ENCODE data around the gene PRUNE2.
"Not testable (repeated sequence)": the region's sequence is repeated elsewhere in the genome, so short reads cannot be mapped to it uniquely, and the experiment has no call there.

PRUNE2 gene

DNA sequence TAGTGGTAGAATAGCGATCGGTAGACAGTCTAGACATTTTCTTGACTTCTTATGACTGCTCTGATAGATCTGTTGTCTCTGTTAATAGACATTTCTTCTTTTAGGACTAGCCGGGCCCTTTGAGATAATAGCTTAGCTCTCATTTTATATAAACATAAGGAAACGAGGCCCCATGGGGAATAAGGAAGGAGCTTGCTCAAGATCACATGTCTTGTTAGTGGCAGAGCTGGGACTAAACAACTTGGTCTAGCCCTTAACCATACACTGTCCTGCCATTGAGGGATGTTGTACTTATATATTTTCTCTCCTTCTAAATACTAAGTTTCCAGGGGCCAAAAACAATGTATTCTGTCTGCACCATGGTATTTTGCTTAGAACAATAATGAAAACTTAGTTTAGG, 306.9 kb downstream of the PRUNE2 start:
- no peak for DNase-seq (ENCODE audit: low spot score)

DNA sequence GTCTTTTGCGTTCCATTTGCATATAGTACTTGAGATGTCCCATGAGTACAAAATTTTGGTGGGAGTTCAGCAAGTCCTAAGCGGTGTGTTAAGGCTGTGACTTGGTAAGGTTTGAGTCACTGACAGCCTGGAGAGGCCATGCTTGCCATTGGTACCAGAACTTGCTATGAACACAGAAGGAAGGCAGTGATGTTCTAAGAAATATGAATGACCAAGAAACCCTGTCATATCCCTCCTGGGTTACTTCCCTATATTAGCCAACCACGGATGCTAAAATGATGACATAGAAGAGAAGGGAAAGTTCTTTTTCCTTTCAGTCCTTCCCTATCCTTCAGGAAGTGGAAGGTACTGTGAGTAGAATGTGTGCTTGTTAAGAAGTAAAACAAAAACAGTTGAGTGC, 310.3 kb downstream of the PRUNE2 start:
- DNase-seq (ENCODE audit: low spot score), result no peak

DNA sequence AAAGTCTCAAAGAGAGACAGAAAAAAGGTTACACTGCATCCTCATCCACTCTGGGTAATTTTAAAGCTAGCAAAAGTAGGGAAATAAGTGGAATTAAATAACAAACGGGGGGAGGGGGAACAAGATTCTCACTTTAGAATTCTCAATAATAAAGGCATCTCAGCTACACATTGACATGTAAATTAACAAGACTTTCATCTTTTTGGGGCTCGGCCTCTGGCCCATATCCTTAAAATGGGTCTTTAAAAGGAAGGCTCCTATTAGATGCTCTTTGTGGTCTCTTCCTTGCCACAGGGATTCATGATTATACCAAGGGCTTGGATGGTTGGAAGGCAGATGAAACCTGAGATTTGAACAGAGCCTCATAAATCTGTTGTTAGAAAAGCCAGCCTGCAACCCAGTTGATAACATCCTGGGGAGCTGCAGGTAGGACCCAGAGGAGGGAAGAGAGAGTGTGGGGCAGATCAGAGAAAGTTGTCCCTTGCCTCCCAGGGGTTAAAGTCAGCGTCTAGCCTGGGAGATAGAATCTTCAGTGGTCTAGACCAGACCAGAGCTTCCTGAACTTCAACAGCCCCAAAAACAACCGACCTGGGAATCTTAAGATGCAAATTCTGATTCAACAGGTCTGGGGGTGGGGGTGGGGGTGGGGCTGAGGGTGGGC, 311.0 kb downstream of the PRUNE2 start:
- no peak for DNase-seq (ENCODE audit: low spot score)

DNA sequence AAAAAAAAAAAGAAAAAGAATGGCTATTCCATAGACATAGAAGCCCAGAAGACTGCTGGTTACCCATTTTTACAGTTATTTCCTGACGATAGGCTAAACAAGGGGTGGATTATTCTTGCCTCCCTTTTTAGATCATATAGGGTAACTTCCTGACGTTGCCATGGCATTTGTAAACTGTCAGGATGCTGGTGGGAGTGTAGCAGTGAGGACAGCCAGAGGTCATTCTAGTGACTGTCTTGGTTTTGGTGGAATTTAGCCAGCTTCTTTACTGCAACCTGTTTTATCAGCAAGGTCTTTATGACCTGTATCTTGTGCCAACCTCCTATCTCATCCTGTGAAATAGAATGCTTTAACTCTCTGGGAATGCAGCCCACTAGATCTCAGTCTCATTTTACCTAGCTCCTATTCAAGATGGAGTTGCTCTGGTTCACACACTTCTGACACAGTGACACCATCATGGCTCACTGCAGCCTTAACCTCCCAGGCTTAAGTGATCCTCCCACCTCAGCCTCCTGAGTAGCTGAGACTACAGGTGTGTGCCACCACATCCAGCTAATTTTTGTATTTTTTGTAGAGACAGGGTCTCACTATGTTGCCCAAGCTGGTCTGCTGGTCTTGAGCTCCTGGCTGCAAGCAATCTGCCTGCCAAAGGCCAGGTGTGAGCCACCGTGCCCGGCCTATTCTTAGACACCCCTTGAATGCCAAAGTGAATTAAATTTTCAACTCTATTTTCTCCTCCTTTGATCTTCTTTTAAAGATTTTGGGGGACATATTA, 311.8 kb downstream of the PRUNE2 start:
- not testable (repeated sequence) for DNase-seq (ENCODE audit: low spot score)

DNA sequence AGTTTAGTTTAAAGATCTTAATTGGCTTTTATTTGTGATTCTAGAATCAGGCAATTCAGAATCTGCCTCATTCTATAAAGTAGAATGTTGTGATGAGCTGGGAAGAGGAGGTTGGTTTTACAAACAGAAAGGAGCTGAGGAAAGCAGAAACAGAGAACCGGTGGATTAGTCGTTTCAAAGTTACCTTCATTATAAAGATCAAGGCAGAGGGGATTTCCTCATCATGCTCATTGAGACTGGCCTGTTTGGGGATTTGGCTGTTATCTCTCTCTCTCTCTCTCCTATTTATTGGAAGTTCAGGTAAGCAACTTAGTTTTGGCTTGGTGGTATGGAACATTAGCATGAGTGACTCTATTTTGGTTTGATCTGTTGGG, 313.0 kb downstream of the PRUNE2 start:
- no peak for DNase-seq (ENCODE audit: low spot score)

DNA sequence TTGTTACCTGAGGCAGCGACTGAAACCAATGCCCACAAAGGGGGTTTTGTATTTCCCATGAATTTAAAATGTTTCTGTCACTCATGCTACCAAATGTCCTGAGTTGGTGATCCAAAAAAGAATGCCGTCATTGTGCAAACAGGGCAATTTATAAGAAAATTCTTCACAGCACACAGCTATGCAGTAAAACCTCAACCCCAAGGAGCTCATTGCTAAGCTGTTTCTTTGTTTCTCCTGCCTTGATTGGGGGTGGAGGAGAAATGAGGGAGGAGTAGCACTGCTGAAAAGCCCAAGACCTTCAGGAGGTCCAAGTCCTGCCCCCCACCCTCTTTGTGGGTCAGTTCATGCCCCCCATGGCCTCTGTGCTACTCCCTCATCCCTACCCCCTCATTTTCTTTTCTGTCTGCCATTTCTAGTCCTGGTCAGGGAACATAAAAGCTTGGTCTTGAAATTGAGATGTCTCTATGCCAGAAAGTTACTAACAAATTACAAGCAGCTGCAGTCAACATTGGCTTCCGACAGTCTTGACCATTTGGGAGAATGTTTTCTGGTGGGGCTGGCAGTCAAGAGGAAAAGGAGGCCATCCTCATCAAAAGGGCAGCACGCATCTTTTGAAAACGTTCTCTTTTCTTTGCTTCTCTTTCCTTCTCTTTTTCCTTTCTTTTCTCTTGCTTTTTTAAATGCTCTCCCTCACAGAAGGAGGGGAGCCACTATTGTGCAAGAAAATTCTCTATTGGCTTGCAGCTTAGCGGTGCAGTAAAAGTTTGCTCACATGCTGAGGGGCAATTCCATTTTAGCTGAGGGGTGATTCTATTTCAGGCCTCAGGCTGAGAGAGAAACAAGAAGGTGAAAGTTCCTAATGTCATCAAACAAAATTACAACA, 313.6 kb downstream of the PRUNE2 start:
- no peak for DNase-seq (ENCODE audit: low spot score)

DNA sequence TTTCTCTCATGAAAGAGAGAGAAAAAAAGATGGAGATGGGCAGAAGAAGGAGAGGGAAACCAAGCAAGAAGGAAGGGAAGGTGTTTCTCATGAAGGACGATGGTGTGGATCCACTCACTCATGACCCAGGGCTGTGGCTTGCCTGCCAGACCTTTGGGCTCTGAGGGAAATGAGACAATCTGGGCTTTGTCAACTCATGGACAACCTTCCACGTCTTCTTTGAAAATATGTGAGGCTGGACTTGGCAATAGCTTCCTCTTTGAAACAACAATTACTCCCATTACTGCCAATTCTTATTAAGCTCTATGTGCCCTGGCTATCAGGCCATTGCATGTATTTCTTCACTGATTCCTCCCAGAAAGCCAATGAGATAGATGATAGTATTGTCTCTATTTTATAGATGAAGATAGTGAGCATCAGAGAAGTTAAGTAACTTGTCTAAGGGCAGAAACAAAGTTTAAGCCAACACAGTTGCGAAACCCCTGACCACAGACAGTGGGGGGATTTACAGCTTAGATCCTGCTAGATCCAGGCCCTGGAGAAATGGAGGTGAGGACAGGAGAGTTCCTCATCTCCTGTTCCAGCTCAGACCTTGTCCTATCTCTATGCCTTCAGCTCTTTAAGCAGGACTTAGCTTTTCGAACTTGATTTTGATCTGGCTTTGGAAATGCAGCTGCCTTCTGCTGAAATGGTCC, 314.5 kb downstream of the PRUNE2 start:
- no peak for DNase-seq (ENCODE audit: low spot score)

DNA sequence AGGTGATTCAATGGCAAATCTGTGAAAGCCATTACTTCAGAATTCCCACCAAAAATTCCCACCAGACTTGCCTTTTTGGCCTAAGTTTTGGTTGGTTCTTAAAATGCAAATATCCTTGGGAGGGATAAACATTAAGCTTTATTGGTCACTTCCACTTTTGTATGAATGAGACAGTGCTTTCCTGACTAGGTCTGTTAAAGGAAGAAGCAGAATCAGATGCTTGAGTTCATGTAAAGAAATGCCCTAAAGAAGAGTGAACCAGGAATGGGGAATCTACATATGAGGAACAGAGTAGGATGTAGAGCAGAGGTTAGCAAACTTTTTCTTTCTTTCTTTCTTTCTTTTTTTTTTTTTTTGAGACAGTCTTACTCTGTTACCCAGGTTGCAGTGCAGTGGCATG, 317.6 kb downstream of the PRUNE2 start:
- no peak for DNase-seq (ENCODE audit: low spot score)

DNA sequence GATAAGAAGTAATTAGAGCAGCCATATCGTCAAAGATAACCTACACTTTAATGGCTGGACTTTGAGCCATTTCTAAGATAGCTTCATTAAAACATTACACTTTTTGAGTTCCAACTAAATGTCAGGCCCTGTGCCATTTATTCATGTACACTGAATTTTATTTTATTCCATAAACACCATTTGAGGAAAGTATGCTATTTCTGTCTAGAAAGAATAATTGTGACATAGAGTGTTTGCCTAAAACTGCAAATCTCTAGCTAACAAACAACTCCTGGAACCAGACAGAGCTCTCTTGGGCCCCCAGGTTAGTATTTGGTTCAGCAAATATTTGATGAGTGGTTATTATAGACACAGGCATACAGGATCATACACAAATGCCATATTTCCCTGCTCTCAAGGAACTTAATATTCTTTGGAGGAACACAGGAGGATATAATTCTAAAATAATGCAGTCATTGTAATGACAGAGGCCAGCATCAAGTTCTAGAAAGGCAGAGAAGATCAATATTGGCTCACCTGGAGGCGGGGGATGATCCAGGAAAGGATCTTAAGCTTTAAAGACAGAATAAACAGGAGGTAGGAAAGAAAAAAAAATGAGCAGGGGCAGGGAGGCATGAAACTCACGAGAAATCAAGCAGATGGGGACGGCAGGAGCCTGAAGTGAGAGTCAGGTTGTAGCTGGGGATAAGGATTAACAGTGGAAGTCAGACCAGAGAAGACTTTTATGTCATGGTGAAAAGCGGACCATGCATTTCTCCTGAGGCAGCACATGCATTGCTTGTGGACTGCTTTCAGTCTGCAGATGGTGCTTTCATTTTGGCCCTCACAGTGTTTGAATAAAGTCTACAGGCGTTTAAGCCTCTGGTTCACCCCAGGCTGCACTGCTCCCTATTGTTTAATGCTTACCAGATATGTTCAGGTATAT, 319.3 kb downstream of the PRUNE2 start:
- no peak for DNase-seq (ENCODE audit: low spot score)

DNA sequence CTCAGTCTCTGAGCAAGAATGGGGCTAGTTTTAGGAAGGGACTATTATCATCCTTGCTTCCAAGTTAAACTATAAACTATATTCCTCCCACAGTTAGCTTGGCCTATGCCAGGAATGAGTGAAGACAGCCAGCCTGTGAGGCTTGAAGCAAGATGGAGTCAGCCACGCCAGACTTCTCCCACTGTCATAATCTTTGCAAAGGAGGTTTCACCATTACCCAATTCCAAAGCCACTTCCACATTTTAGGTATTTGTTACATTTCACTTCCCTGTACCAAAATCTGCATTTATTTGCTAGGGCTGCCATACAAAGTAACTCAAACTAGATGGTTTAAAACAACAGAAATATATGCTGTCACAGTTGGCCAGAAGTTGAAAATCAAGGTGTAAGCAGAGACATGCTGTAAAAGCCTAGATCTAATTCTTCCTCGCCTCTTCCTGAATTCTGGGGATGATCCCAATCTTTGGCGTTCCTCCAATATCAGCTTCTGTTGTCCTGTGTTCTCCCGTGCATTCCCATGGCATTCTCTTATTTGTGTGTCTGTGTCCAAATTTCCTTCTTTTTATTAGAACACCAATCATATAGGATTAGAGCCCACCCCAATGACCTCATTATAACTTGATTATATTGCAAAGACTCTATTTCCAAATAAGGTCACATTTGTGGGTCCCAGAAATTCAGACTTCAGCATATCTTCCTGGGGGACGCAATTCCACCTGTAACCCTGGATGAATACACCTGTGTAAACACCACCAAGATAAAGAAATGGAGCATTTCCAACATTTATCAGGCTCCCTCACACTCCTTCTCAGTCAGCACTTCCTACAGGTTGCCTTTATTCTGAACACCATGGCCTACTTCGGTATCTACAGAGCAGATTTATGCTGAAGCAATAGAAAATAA, 320.2 kb downstream of the PRUNE2 start:
- no peak for DNase-seq (ENCODE audit: low spot score)

DNA sequence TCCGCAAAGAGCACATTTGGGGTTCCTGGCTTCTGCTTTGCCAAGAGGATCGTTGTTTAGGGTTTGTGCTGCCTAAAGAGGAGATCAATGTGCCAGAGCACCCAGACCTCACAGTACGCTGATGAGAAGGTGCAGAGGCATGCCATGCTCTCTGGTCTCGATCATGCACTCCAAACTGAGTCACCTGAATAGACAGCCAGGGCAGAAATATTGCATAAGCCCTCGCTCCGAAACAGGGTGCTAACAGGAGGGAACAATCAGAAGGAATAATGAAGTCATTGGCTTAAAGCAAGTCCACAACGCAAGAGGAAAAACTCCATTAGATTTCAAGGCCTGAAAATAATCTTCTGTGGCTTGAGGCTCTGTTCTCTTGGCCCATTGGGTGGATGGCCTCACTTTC, 322.7 kb downstream of the PRUNE2 start:
- DNase-seq (ENCODE audit: low spot score), result no peak

DNA sequence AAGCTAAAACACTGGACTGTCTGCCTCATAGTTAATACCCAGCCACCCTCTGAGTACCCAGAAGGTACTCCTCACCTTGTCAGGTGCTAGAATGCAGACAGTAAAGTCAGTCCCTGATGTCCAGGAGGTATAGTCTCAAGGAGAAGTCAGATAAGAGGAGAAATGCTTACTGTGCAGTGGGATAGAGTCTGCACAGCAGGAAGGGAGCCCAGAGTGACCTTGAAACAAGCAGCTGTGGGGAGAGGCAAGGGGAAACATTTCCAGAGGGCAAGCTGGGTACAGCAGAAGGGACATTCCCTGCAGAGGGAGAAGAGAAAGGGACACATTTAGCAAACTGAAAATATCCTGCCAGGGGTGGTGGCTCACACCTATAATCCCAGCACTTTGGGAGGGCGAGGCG, 324.2 kb downstream of the PRUNE2 start:
- no peak for DNase-seq (ENCODE audit: low spot score)

DNA sequence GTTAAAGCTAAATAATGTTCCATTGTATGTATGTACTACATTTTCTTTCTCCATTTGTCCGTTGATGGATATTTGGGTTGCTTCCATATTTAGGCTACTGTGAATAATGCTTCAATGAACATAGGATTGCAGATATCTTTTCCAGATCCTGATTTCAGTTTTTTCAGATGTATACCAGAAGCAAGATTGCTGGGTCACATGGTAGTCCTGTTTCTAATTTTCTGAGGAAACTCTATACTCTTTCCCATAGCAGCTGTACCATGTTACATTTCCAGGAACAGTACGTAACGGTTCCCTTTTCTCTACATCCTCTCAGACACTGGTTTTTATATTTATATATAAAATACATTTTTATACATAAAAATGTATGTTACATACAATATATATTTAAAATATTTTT, 325.1 kb downstream of the PRUNE2 start:
- no peak for DNase-seq (ENCODE audit: low spot score)

DNA sequence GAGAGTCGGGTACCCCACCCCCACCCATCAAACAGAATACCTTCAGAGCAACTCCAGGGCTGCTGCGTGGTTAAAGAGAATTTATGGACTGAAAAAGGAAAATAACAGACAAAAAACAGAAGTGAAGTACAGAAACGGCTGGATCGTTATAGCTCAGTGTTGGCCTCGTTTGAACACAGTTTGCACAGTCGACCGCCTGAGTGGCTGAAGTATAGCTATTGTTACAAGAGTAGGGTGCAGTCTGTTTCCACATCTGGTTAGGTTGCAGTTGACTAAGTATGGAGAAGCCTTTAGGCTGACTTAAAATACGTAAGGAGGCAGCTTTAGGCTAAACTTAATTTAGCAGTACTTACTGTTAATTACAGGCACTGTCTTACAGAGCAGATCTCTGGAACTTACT, 325.7 kb downstream of the PRUNE2 start:
- no peak for DNase-seq (ENCODE audit: low spot score)

DNA sequence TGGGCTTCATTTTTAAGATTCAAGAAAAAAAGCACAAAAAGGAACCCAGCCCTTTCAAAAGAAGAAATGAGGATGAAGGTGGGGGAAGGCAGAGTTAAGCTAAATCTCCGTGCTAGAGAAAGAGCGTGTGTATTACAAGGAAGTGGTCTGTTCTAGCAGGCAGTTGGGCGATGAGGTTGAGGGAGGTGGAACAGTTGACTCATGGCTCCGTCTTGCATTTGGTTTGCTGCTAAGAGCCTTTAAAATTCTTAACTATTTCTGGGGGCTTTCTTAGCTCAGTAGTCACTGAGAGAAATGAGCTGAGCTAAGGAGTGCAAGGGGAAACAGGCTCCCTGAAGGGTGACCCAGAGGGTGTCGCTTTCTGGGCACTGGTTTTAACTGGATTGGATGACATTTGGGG, 329.6 kb downstream of the PRUNE2 start:
- peak; percentile 39 for DNase-seq (ENCODE audit: low spot score)

DNA sequence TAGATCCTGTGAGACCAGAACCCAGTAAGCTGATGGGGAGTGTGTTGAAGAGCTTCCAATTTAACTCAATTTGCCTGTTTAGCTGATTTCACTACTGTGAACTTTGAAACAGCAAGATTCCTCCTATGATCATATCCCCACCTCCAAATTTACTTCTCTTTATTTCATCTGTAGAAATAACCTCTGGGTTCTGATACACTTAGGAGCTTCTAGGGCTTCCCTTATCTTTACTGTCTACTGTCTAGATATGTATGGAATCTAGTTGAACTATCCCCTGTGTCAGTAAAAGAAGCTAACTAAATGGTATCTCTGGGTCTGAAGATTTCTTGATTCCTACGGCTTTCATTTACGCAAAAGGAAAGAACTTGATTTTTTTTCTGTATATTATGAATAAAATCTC, 330.2 kb downstream of the PRUNE2 start:
- no peak for DNase-seq (ENCODE audit: low spot score)

DNA sequence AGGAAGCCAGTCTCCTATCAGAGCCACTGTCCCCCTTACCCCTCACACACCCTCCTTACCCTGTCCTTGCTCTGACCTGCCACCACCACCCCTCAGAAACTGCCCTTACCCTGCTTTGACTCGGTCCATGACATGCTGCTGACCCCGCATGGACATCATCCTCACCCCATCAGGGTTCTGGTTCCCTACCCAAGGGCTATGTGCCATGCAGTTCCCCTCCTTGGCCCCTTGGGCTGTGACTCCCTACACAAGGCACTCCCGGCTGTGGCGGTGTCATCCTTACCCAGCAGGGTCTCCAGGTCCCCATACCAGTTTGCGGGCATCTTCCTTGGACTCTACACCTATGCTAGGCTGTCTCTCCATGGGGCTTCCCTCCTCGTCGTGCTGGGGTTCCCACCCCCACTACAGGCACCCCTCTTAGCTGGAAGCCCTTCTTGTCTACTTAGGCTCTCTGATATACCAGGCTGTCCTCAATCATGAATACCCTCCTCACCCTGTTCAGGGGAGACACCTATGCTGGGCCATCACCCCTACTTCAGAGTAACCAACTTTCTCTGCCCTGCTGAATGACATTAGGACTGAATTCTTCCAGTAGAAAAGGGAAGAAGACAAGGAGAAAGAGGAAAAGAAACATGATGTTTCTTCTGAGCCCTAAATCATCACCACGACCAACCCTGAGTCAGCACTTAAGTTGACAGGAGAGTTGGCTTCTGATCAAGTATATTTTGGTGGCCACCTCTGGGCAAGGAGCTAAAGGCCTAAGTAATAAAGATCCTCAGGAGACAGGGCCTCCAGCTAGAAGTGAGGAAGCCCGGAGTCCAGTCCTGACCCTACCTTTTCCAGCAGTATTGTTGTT, 331.8 kb downstream of the PRUNE2 start:
- DNase-seq (ENCODE audit: low spot score), result no peak

DNA sequence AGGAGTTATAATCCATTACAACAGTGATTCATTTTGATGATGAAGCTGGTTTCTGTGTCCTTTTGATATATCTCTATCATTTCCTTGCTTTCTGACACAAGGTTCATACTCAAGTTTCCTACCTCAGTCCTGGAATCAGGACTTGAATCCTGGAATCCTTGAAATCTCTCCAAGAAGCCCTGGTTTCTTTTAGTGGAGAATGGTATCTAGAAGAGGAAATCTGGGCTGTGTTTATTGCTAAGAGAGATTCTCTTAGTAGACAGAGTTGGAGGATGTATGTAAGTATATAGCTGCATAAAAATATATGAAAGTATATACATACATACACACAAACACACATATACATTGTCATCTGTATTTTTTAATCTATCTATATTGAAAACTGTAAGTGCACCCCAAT, 332.5 kb downstream of the PRUNE2 start:
- no peak for DNase-seq (ENCODE audit: low spot score)

DNA sequence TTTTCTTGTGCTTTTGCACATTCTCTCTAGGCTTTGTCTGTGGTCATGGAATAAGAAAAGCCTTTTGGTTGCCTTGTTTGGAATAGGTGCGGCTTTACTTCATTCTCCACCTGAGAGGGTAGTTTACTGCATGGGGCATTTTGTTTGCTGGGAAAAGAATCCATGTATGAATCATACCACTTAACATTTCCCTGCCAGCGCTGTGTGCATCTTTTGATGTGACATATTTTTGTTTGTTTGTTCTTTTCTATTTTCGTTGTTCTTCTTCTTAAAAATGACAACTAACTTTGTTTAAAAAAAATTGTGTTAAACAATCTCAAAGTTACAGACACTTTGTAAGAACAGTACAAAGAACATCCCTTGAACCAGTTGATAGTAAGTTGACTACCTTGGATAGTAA, 333.8 kb downstream of the PRUNE2 start:
- no peak for DNase-seq (ENCODE audit: low spot score)

Measured in CD4-positive, alpha-beta T cell treated with Interleukin-6 at 100 ng/mL for 8 hours (primary cell).